H9 (cell line): Measurements from ENCODE around the gene PLA2G2F. TPM values are rescaled to one million over a fixed set of nuclear protein-coding genes. Genes with fewer than 3 reads are reported as not detected.

Experiments
- DNase-seq: peaks from one replicate; pipeline ENCODE4 v3.0.0-alpha.2; 2017
- H2AFZ ChIP-seq: one replicate; pipeline ENCODE4 v1.6.1; 2013; ENCODE audit warnings: mild to moderate bottlenecking, low read length, control low read depth, moderate library complexity
- H2AK5ac ChIP-seq: 2 replicates; pipeline ENCODE4 v1.6.1; 2013; ENCODE audit warnings: low read length, control low read depth, mixed read lengths; ENCODE audit not compliant: insufficient read length
- H2BK120ac ChIP-seq: one replicate; pipeline ENCODE4 v1.6.1; 2013; ENCODE audit warnings: low read depth, mild to moderate bottlenecking, low read length, control low read depth, inconsistent platforms; ENCODE audit not compliant: poor library complexity, severe bottlenecking
- H2BK12ac ChIP-seq: 2 replicates; pipeline ENCODE4 v1.6.1; 2013; ENCODE audit warnings: low read length, control low read depth, mixed read lengths, low read depth; ENCODE audit not compliant: insufficient read length
- H2BK15ac ChIP-seq: 2 replicates; pipeline ENCODE4 v1.6.1; 2013; ENCODE audit warnings: low read depth, low read length, control low read depth
- H2BK20ac ChIP-seq: one replicate; pipeline ENCODE4 v1.6.1; 2013; ENCODE audit warnings: low read depth, mild to moderate bottlenecking, low read length, control low read depth, inconsistent platforms; ENCODE audit not compliant: poor library complexity, severe bottlenecking
- H2BK5ac ChIP-seq: 2 replicates; pipeline ENCODE4 v1.6.1; 2013; ENCODE audit warnings: low read length, control low read depth, mixed read lengths; ENCODE audit not compliant: insufficient read length
- H3K14ac ChIP-seq: 2 replicates; pipeline ENCODE4 v1.6.1; 2013; ENCODE audit warnings: low read length, control low read depth; ENCODE audit not compliant: insufficient read depth
- H3K18ac ChIP-seq: 2 replicates; pipeline ENCODE4 v1.6.1; 2013; ENCODE audit warnings: low read depth, mild to moderate bottlenecking, mixed read lengths, low read length, control low read depth; ENCODE audit not compliant: insufficient read length
- H3K23ac ChIP-seq: 2 replicates; pipeline ENCODE4 v1.6.1; 2013; ENCODE audit warnings: low read length, control low read depth, mixed read lengths, low read depth; ENCODE audit not compliant: insufficient read length
- H3K23me2 ChIP-seq: 2 replicates; pipeline ENCODE4 v1.6.1; 2013; ENCODE audit warnings: low read depth, mild to moderate bottlenecking, mixed read lengths, low read length, control low read depth; ENCODE audit not compliant: insufficient read length, poor library complexity, severe bottlenecking
- H3K27ac ChIP-seq: 2 replicates; pipeline ENCODE4 v1.5.1; 2013; ENCODE audit warnings: low read length, control low read depth, mixed read lengths, low read depth; ENCODE audit not compliant: insufficient read length
- H3K27me3 ChIP-seq: 2 replicates; pipeline ENCODE4 v1.6.1; 2013; ENCODE audit warnings: low read length, control low read depth, inconsistent platforms; ENCODE audit not compliant: insufficient read depth
- H3K4ac ChIP-seq: 2 replicates; pipeline ENCODE4 v1.6.1; 2013; ENCODE audit warnings: low read depth, mild to moderate bottlenecking, control low read depth, inconsistent platforms, low read length, moderate library complexity
- H3K4me1 ChIP-seq: 2 replicates; pipeline ENCODE4 v1.6.1; 2013; ENCODE audit warnings: low read length, control low read depth, inconsistent platforms; ENCODE audit not compliant: insufficient read depth
- H3K4me2 ChIP-seq: 2 replicates; pipeline ENCODE4 v1.6.1; 2013; ENCODE audit warnings: low read length, control low read depth, mixed read lengths; ENCODE audit not compliant: insufficient read length, insufficient read depth
- H3K56ac ChIP-seq: 2 replicates; pipeline ENCODE4 v1.6.1; 2013; ENCODE audit warnings: low read depth, mild to moderate bottlenecking, mixed read lengths, low read length, control low read depth; ENCODE audit not compliant: insufficient read length
- H3K79me1 ChIP-seq: 2 replicates; pipeline ENCODE4 v1.6.1; 2013; ENCODE audit warnings: low read depth, mild to moderate bottlenecking, moderate library complexity, low read length, control low read depth, inconsistent platforms; ENCODE audit not compliant: insufficient read depth, poor library complexity, severe bottlenecking
- H3K79me2 ChIP-seq: 2 replicates; pipeline ENCODE4 v1.6.1; 2013; ENCODE audit warnings: low read length, control low read depth, inconsistent platforms; ENCODE audit not compliant: insufficient read depth
- H3K9ac ChIP-seq: 2 replicates; pipeline ENCODE4 v1.6.1; 2013; ENCODE audit warnings: low read length, control low read depth, mixed read lengths; ENCODE audit not compliant: insufficient read length; ENCODE audit errors: extremely low read depth
- H3K9me3 ChIP-seq: one replicate; pipeline ENCODE4 v1.6.1; 2013; ENCODE audit warnings: low read depth, low read length, inconsistent platforms; ENCODE audit not compliant: control insufficient read depth
- H3T11ph ChIP-seq: one replicate; pipeline ENCODE4 v1.6.1; 2013; ENCODE audit warnings: mild to moderate bottlenecking, low read length, control low read depth, inconsistent platforms
- H4K20me1 ChIP-seq: one replicate; pipeline ENCODE4 v1.6.1; 2013; ENCODE audit not compliant: control insufficient read depth, insufficient read length, insufficient read depth
- H4K5ac ChIP-seq: 2 replicates; pipeline ENCODE4 v1.6.1; 2013; ENCODE audit warnings: low read depth, mild to moderate bottlenecking, mixed read lengths, low read length, control low read depth; ENCODE audit not compliant: insufficient read length
- H4K8ac ChIP-seq: replicated peaks from 2 replicates; pipeline ENCODE4 v1.6.1; 2013; ENCODE audit warnings: low read length, control low read depth, mixed read lengths, low read depth; ENCODE audit not compliant: insufficient read length
- H4K91ac ChIP-seq: 2 replicates; pipeline ENCODE4 v1.6.1; 2013; ENCODE audit warnings: low read depth, mild to moderate bottlenecking, moderate library complexity, mixed read lengths, low read length, control low read depth; ENCODE audit not compliant: insufficient read length
- H3K27ac Mint-ChIP-seq, 3 experiments: 2 replicates in 2 of 3; 3 replicates in 1 of 3; pipeline ENCODE4 v1.8.0; 2020 to 2021; ENCODE audit warnings: mixed read lengths in 3 of 3, mild to moderate bottlenecking in 1 of 3, moderate library complexity in 1 of 3
- H3K27me3 Mint-ChIP-seq: 2 replicates; pipeline ENCODE4 v1.8.0; 2021; ENCODE audit warnings: low read depth, mild to moderate bottlenecking, moderate library complexity, mixed read lengths
- H3K36me3 Mint-ChIP-seq, 3 experiments: 2 replicates in 2 of 3; 3 replicates in 1 of 3; pipeline ENCODE4 v1.8.0; 2020 to 2021; ENCODE audit warnings: low read depth in 3 of 3, mixed read lengths in 3 of 3; ENCODE audit not compliant: insufficient read depth in 1 of 3
- H3K4me1 Mint-ChIP-seq, 2 experiments: 2 replicates each; pipeline ENCODE4 v1.8.0; 2020; ENCODE audit warnings: mixed read lengths in 2 of 2
- H3K4me3 Mint-ChIP-seq, 2 experiments: 2 replicates in 1 of 2; 3 replicates in 1 of 2; pipeline ENCODE4 v1.8.0; 2020 to 2021; ENCODE audit warnings: mild to moderate bottlenecking in 2 of 2, mixed read lengths in 2 of 2, moderate library complexity in 1 of 2
- H3K9me3 Mint-ChIP-seq, 2 experiments: 2 replicates in 1 of 2; 3 replicates in 1 of 2; pipeline ENCODE4 v1.8.0; 2020; ENCODE audit warnings: mild to moderate bottlenecking in 2 of 2, mixed read lengths in 2 of 2, moderate library complexity in 1 of 2
- WGBS: extraction: QIAGEN DNeasy Blood & Tissue Kit; methylation state at CpG from one replicate; pipeline ENCODE4 v1.1.7; 2013; ENCODE audit warnings: missing lambda C conversion rate, low lambda C conversion rate, mixed read lengths; ENCODE audit not compliant: insufficient read length; ENCODE audit errors: extremely low coverage; 5-methylcytosine and 5-hydroxymethylcytosine counted together
- total RNA-seq: library from RNA; stranded (reverse); gene quantifications from 2 replicates; pipeline ENCODE4 v1.2.1, GENCODE V29; 2021
- TF ChIP-seq, protein P1 (sequence below): fragments of 200-600 bp; sonication (generic); conservative IDR thresholded peaks from 3 replicates; pipeline ENCODE4 v1.8.0; 2021; ENCODE audit warnings: antibody characterized with exemption, mild to moderate bottlenecking

PLA2G2F gene
- total RNA-seq, 1 experiment from 2014 or later, result not detected

DNA sequence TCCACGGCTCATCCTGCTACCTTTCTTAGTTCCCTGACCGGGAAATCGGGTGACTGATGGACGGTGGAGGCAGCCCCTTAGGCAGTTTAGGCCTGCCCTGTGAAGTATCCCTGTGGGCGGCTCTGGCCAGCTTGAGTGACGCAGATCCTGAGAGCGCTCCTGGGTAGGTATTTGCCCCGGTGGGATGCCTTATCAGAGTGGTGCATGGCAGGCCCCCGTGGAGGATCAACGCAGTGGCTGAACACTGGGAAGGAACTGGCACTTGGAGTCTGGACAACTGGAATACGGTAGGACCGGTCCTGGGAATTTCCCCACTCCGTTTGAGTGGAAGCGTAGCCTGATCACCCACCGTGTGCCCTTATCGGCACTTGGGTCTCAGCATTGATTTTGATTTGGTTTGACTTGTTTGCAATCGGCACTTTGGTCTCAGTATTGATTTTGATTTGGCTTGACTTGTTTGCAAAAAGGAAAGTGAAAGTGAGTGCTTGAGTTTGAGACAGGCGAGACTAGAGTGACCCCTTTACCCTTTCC lies 15.2 kb downstream of the PLA2G2F start:
- H3K14ac ChIP-seq, result no peak overlapping the region
- no peak overlapping the region for H2BK20ac ChIP-seq
- TF ChIP-seq, protein P1, sequence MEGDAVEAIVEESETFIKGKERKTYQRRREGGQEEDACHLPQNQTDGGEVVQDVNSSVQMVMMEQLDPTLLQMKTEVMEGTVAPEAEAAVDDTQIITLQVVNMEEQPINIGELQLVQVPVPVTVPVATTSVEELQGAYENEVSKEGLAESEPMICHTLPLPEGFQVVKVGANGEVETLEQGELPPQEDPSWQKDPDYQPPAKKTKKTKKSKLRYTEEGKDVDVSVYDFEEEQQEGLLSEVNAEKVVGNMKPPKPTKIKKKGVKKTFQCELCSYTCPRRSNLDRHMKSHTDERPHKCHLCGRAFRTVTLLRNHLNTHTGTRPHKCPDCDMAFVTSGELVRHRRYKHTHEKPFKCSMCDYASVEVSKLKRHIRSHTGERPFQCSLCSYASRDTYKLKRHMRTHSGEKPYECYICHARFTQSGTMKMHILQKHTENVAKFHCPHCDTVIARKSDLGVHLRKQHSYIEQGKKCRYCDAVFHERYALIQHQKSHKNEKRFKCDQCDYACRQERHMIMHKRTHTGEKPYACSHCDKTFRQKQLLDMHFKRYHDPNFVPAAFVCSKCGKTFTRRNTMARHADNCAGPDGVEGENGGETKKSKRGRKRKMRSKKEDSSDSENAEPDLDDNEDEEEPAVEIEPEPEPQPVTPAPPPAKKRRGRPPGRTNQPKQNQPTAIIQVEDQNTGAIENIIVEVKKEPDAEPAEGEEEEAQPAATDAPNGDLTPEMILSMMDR, result no peak
- H2BK120ac ChIP-seq, result no peak overlapping the region
- no peak overlapping the region for H2AFZ ChIP-seq
- H3K27me3 Mint-ChIP-seq, result peaks cover 6% of the 10 kb centered on the region
- H3K9me3 Mint-ChIP-seq, result peaks cover 7% of the 10 kb centered on the region in 2 experiments; a peak in 4 of 5 replicates
- H4K8ac ChIP-seq, result no peak overlapping the region
- H3K36me3 Mint-ChIP-seq, result peaks cover 0 to 3% (median 2%) of the 10 kb centered on the region in 3 experiments; a peak in 1 of 7 replicates
- no peaks in the 10 kb centered on the region for H4K20me1 ChIP-seq
- no peak overlapping the region for H3K23ac ChIP-seq
- H2BK12ac ChIP-seq, result no peak overlapping the region
- no peak overlapping the region for H2AK5ac ChIP-seq
- H3K4me1 Mint-ChIP-seq, result peaks cover 12 to 26% of the 10 kb centered on the region in 2 experiments
- peaks cover 3% of the 10 kb centered on the region for H3K9me3 ChIP-seq
- no peaks in the 10 kb centered on the region for H3K27me3 ChIP-seq
- H3K79me1 ChIP-seq, result no peaks in the 10 kb centered on the region
- H3K18ac ChIP-seq, result no peak overlapping the region
- H4K91ac ChIP-seq, result no peak overlapping the region
- H3K27ac ChIP-seq, result no peak overlapping the region
- H3K9ac ChIP-seq, result no peak overlapping the region
- H3K23me2 ChIP-seq, result peaks cover 9% of the 10 kb centered on the region
- H3K4me2 ChIP-seq, result no peak overlapping the region
- H3K79me2 ChIP-seq, result no peaks in the 10 kb centered on the region
- no peak overlapping the region for H3K27ac Mint-ChIP-seq
- WGBS, result no CpG with 5 or more reads among the region's 18 CpGs
- H2BK15ac ChIP-seq, result no peak overlapping the region
- H2BK5ac ChIP-seq, result no peak overlapping the region
- no peaks in the 10 kb centered on the region for H3K4me1 ChIP-seq
- H3K4me3 Mint-ChIP-seq, result no peak overlapping the region
- no peak overlapping the region for H3K4ac ChIP-seq
- no peak for DNase-seq
- H3K56ac ChIP-seq, result no peak overlapping the region
- no peak overlapping the region for H4K5ac ChIP-seq
- H3T11ph ChIP-seq, result no peak overlapping the region
